ENCODE data around the gene NAV1.
"Not testable (repeated sequence)": the region's sequence is repeated elsewhere in the genome, so short reads cannot be mapped to it uniquely, and the experiment has no call there.

NAV1 gene, protein sequence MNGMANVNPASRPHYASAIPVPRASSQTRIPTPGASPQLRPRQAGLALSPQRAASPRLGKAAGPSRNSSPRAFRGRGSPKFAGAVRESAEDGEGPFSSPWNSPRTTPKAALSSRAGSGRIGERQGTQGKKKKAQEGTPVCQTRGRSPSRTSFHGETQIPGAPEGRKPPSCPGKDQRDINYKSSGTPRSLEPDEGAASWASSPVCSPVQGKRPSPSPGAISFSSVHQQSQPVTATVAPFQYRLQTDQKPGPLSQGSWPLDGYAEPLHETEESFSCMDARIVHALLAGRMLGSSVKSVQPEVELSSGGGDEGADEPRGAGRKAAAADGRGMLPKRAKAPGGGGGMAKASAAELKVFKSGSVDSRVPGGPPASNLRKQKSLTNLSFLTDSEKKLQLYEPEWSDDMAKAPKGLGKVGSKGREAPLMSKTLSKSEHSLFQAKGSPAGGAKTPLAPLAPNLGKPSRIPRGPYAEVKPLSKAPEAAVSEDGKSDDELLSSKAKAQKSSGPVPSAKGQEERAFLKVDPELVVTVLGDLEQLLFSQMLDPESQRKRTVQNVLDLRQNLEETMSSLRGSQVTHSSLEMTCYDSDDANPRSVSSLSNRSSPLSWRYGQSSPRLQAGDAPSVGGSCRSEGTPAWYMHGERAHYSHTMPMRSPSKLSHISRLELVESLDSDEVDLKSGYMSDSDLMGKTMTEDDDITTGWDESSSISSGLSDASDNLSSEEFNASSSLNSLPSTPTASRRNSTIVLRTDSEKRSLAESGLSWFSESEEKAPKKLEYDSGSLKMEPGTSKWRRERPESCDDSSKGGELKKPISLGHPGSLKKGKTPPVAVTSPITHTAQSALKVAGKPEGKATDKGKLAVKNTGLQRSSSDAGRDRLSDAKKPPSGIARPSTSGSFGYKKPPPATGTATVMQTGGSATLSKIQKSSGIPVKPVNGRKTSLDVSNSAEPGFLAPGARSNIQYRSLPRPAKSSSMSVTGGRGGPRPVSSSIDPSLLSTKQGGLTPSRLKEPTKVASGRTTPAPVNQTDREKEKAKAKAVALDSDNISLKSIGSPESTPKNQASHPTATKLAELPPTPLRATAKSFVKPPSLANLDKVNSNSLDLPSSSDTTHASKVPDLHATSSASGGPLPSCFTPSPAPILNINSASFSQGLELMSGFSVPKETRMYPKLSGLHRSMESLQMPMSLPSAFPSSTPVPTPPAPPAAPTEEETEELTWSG (N-terminal part only)

DNA sequence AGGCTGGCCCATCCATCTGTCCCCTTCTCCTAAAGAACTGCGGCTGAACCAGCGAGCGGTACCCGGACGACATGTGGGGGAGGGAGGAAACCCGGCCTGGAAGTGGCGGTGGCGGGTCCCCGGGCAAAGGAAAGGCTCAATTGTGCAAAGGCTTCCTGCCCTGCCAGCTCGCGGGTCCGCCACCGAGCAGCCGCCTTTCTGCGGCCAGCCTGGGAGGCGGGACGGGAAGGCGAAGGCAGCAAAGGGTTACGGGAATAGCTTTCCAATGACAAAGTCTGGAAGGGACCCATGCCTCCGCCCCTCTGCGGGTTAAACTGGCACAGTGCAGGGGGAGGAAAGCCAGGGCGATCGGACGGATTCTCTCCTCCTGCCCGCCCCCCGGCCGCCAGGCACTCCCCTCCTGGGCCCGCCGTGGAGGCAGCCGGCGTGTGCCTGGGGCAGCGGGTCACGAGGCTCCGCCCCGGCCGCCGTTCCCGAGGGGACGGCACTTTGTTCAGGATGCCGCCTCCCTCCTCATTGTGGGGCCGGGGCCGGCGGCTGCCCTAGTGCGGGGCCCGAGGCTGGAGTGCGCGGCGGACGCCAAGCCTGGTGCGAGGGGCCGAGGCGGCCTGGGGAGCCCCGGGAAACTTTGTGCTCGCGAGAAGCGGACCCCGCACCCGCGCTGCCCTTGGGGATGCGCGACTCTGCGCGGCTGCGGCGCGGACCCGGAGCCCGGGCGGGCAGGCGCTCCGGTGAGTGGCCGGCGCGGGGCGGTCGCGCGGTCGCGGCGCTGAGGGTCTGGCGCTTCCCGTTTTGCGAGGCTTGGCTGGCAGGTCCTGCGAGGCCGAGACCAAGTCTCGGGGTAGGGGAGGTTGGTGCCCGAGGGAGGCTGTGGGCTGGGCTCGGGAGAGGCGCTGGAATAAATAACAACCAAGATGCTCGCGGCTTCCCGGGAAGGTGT lies at the start of gene NAV1:
TSS of gene NAV1 (plus strand) at position 516 of the 940 bp plus-strand sequence. CDS start 83,758 bp downstream, outside the sequence.
- DNase-seq (ENCODE audit: low spot score) = peak; percentile 72

DNA sequence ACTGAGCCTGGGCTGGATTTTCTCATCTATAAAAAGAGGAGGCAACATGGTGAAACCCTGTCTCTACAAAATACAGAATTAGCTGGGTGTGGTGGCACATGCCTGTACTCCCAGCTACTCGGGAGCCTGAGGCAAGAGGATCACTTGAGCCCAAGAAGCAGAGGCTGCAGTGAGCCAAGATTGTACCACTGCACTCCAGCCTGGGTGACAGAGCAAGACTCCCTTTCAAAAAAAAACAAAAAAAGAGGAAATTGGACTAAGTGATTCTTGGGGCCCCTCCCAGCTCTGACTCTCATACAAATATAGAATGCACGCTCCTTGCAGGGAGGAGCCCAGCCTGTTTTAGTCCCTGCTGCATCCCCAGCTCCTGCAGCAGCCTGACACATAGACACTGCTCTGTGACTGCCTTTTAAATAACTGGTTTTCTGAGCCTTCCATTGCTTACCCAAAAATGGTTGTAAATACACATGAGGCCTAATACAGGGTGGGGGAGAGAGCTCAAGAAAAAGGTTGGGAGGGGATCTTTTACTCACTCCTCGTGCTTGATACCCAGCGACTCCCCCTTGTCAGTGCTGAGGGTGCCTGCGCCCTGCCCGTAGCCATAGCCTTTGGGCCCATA lies 49.2 kb upstream of the NAV1 start:
- DNase-seq (ENCODE audit: low spot score) = no peak

DNA sequence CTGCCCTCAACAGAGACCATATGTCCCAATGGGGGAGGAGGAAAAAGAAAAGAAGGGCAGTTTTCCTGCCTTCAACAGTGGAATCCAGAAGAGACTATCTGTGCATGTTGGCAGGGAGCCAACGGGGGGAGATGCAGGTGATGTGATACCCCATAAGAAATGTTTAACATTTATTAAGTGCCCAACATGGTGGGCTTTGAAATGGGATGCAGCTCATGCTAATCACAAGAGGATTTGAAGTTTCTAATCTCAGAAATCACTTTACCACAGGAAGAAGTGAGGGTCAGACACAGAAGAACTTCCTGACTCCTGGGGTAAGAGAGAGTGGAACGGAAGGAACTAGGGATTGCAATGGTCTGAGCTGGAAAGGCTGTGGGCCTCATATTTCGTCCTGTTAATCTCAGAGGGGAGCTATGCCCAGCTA lies 48.2 kb upstream of the NAV1 start:
- no peak for DNase-seq (ENCODE audit: low spot score)

DNA sequence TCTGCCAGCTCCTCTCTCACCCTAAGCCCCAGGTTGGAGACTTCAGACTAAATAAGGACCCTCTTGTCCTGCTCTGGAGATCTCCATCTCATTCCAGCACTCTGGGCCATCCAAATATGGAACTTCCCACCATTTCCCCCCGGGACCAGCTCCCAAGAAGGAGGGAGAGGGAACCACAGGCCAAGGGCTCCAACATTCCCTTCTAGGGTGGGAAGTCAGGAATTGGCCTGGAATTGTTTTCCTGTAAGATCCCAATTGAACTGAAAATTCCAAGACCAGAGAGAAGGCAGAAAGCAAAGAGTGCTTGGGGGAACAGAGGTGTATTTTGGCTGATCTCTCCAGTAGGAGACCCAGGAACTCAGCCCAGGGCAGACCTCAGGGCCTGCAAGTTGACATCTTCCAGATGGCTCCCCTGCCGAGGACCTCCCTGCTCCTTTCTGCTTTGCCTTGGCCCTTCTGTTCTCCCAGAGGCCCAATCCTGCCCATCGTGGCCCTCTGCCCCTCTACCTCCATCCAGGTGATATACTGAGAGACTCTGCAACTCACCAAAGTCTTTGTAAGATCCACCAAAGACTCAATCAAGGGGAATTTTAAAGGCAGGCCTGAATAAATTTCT lies 46.9 kb upstream of the NAV1 start:
- DNase-seq (ENCODE audit: low spot score) = no peak

DNA sequence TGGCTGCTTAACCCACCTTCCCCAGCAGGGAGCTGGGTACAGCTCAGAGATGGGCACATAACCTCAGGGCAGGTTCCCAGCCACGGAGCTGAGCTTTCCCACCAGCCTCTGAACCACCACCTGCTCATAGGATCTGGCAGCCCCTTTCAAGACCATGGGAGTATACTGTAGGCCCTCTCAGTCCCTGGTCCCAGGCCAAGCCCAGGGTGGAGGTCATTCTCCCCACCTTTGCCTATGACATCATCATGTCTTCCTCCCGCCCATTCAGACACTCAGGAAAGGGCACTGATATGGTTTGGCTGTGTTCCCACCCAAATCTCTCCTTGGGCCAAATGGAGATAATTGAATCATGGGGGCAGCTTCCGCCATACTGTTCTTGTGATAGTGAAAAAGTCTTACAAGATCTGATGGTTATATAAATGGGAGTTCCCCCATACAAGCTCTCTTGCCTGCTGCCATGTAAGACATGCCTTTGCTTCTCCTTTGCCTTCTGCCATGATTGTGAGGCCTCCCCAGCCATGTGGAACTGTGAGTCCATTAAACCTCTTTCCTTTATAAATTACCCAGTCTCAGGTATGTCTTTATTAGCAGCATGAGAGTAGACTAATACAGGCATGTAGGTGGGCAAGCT lies 45.8 kb upstream of the NAV1 start:
- not testable (repeated sequence) for DNase-seq (ENCODE audit: low spot score)

DNA sequence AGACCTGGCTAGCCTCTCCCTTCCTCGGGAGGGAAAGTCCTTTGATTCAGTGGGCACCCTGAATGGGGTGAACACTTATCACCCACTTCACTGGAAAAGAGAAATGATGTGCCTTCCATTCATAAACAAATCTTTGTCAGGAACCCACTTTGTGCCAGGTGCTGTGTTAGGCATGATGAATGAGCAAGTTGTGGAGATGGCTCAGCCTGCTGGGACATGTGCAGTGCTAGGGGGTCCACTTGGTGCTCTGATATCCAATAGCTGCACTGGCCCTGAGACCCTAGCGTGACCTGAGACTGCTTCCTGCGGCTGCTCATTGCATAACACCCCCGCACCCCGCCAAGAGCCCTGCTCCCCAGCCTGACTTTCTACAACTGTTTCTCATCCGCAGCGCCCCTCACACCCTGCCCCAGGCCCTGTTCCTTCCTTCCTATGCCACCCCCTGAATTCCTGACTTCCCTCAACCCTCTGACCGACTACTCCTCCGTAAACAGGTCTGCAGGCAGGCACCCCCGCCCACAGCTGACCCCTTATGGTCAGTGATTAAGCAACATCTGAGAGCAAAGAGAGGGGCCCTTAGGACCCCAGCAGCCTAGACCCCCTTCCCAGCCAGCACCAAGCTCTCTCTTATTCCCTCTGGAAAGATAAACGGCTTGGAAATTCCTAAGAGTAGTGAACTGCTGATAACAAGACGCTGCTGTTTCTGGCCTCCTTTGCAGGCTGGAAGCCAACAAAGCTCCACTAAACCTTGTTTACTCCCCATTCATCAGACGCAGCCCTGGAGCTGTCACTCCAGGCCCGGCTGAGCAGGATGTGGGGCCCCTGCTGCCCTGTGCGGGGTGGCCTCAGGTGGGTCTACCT lies 44.9 kb upstream of the NAV1 start:
- no peak for DNase-seq (ENCODE audit: low spot score)

DNA sequence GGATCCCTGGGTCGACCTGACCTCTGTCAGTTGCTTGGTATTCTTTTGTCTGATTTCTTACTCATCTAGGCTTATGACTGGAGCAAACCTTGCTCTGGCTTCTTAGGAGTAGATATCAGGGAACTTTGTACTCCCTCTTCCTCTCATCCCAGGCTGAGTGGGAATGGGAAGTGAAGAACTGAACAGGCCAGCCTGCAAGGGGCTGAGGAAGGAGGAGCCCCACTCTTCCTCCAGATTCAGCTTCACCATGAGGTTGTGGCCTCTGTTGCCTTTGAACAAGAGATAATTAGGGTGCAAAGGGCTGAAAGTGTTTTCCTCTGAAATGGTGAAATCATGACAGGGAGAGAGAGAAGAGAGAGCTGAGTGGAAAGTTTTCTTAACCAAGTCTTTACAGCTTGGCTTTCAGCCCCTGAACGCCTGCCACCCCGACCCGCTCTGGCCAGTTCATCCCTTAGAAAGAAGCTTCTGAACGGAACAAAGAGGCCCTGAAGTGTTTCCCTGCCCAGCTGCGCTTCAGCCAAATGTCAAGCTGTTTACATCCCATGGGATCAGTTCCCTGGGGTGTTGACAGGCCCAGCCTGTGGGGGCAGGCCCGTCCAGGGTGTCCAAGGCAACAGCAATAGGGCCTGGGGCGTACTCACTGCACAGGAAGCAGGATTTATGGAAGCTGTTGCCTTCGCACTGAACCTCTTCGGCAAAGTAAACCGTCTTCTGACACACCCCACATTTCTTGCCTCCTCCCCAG lies 43.2 kb upstream of the NAV1 start:
- no peak for DNase-seq (ENCODE audit: low spot score)

DNA sequence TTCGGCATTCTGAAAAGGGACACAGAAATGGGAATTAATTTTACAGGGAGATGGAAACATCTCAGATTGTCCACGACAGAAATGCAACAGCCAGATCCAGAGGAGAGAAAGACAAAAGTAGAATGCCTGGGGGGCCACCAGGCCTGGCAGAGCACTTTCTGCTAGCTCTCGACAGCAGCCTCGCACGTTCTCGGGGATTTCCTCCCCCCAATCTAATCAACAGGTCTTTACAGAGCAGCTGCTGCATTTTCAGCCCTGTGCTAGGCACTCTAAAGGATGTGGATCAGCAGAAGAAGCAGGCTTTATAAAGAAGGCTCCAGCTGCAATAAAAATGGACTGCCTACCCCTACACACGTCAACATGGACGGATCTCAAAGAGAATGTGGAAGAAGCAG lies 42.6 kb upstream of the NAV1 start:
- DNase-seq (ENCODE audit: low spot score) = no peak

DNA sequence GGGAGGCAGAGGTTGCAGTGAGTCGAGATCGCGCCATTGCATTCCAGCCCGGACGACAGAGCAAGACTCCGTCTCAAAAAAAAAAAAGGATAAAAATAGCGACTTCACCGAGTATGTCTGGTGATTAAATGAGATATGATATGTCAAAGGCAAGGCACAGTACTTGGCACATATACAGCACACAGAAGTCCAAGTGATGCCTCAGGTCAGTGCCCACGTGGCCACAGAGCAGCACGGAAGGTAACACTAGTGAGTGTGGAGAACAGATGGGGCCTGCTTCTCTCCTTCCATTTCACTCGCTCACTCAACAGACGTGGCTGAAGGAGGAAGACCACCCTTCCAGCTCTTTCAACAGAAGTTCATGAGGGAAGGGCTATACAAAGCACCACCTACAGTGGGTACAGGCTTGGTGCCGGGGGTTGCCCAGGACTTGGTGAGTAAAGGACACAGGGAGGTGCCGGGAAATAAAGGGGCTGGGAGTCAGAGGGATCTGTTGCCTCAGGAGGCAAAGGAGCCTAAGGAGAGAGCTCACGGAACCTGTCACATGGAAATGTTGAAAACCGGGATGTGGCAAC lies 40.9 kb upstream of the NAV1 start:
- no peak for DNase-seq (ENCODE audit: low spot score)

DNA sequence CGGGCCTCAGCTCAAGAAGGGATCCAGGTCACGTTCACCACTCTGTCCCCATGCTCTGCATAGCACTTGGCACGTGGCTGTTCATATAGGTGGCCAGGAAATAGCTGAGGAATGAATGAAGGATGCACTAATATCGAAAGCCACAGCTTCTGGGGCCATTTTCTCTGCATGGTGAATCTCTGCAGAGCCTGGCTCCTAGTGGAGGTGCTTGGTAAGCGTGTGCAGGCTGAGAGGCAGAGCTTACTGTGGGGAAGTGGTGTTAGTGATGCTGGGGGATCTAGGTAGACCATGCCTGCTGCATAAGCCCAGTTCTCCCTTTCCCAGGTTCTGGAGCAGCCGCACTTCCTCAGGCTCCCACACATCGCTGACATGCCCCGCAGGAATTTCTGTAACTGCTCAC lies 40.3 kb upstream of the NAV1 start:
- no peak for DNase-seq (ENCODE audit: low spot score)

DNA sequence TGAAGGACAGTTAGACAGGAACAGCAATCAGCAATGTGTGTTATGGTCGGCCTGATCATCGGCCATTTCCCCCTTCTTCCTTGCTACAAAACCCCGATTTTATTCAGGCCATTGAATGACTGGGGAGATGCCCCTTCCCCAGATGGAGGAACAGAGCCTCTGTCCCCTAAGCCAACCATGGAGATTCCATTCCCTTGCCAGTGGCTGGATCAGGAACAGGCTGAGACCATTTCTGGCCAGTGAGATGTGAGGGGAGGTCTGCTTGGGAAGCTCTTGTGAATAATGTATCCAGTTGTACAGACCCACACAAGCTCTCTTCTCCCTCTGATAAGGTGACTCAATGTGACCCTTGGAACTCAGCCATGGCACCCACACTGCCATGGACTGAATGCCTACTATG lies 39.7 kb upstream of the NAV1 start:
- DNase-seq (ENCODE audit: low spot score) = no peak

DNA sequence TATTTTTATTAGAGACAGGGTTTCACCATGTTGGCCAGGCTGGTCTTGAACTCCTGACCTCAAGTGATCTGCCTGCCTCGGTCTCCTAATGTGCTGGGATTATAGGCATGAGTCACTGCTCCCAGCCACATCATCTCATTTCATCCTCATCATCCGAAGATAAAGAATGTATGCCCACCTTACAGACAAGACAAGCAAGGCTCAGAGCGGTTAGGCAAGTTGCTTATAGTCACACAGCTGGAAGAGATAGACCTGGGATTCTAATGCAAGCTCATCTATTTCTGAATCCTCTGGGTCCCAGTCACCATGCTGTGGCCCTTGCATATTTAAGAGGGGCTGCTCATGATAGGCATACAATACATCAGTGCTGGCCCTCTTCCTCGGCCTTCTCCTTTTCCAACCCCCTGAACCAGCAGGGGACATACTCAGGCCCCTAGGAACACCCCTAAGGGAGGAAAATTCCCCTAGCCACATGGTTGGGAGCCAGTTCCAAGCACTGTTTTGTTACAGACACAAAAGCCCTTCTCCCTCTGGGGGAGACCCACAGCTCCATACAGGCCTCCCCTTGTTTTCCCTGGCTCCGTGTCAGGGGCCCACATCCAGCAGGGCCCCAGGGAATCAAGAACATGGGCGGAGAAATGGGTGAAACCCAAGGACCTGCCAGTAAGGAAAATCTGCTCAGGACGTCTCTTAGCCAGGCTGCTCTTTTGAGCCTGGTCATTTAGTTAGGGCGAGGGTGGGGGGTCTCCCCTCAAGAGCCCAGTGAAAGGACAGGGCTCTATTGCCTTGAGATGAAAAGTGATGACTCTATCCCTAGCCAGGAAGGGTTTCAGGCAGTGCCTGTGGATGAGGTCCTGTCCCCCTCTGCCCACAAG lies 38.9 kb upstream of the NAV1 start:
- DNase-seq (ENCODE audit: low spot score) = no peak

DNA sequence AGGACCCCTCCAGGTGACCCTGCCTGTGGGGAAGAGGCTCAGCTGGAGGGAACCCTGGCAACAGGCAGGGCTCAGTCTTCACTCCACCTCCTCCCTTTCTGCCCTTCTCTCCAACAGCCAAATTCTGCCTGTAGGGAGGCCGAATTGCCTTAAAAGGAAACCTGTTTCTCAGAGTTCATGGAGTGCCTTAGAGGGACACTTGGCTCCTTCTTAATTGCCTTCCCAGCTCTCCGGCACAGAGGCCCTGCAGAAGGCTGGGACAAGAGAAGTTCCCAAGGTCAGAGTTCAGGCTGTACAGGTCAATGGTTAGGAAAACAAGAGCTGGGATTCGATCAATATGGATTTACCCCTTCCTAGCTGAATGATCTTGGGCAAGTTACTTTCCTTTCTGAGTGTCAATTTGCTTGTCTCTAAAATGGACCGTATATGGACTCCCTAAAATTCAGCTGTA lies 38.2 kb upstream of the NAV1 start:
- no peak for DNase-seq (ENCODE audit: low spot score)

DNA sequence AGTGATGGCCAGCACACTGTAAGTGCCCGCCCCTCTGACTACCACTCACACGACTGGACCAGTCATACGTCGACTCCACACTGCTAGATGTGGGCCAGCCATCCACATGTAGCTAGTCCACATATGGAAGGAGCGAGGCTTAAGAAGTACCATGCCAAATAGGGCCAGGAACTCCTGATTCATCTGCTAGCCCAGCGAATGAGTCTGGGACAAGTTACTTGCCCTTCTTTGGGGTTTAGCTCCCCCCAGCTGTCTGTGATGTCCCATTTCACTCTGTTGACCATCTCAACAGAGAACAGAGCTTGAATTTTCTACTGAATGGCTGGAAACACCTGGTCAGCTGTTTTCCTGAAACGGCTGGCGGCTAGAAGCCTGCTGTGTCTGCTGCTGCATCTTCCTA lies 37.8 kb upstream of the NAV1 start:
- DNase-seq (ENCODE audit: low spot score) = no peak

DNA sequence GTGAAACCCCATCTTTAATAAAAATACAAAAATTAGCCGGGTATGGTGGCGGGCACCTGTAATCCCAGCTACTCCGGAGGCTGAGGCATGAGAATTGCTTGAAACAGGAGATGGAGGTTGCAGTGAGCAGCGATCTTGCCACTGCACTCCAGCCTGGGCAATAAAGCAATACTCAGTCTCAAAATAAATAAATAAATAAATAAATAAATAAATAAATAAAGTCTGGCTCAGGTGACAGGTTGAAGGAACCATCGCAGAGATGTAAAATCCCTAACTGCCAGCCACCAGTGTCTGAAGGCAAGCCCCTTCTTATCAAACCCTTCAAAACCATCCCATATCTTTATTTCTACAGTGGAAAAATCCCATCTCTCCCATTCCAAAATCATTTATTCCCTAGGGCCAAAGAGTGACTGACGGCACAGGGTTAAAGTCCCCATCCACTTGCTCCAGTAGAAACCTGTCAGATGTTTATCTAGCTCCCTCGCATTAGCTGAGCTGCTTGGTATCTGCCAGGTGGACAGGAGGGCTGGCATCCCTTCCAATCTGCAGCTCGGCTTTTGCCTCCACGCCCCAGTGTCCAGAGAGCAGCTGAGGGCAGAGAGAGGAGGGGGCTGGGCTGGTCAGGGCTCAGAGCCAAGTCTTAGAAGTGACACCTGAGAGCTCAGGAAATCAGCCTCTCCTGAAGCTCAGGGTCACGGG lies 37.0 kb upstream of the NAV1 start:
- DNase-seq (ENCODE audit: low spot score) = no peak

DNA sequence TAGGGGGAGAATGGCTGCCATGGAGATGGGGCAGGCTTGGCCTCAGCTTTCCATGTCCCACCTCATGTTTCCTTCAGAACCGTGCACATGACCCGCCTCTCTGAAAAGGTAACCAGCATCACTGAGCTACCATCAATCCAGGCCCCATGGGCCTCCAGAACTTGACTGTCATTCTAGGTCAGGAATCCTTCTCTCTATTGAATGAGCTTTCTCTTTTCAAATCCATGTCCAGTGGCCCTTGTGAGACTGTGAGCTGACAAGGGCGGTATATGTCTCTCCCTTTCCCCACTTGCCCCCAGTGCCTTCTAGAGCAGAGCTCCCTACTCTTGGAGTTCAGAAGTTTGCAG lies 36.4 kb upstream of the NAV1 start:
- no peak for DNase-seq (ENCODE audit: low spot score)
